HG02840 (cell line): Measurements from ENCODE around the gene TNFRSF8.

Experiments used
- ATAC-seq: cut with Tn5 transposase; IDR thresholded peaks from one replicate; pipeline ENCODE4 v1.9.1; 2021; ENCODE audit warnings: mild to moderate bottlenecking, moderate library complexity, moderate number of reproducible peaks; ENCODE audit not compliant: unreplicated experiment, low FRiP score

TNFRSF8 gene

GRCh38 chr1:12113433-12114339, 50.6 kb downstream of the TNFRSF8 start:
- ATAC-seq, result no peak

- ATAC-seq, result no peak
Observed at GRCh38 chr1:12114340-12114683, 51.2 kb downstream of the TNFRSF8 start.

DNA sequence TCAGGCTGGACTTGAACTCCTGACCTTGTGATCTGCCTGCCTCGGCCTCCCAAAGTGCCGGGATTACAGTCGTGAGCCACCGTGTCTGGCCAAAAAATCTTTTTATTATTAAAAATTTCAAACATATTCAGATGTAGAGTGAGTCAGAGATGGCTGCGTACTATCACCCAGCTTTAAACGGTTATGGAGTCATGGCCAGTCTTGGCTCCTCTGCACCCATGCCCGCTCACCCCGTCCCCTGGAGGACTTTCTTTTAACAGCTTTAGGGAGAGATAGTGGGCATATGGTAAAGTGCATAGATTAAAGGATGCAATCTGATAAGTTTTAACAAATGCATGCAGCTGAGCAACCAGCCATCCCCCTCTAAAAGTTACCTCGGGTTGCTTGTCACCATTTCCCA, 51.8 kb downstream of the TNFRSF8 start:
- no peak for ATAC-seq

DNA sequence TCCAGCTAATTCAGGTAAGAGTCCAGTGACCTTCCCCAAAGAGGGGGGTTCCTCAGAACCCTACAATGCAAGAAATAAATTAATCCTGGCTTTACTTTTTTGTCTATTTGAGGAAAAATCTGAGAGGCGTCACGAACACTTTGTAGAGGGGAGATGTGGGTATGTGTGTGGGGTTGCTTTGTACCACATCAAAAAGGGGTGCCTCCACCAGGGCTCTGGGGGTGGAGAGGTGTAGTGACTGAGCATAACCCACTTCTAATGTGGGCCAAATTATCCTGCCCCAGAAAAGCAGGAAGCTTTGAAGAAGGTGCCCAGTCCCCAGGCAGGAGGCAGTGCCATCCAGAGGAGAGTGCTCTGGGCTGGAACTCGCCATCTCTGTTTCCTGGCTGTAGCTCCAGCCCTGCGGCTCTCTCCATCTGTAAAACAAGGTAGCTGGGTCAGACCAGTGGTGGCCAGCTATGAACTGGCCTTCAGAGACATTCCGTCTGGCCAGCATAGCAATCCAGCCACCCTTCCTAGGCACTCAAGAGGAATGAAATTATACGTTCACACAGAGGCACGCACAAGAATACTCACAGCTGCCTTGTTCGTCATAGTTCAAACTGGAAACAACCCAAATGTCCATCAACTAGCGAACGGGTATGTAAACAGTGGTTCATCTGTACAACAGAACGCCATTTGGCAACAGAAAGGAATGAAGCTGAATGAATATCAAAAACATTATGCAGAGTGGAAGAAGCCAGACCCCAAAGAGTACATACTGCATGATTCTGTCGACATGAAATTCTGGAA, 58.3 kb downstream of the TNFRSF8 start:
- no peak for ATAC-seq

GRCh38 chr1:12123172-12123571, 60.1 kb downstream of the TNFRSF8 start:
- ATAC-seq, result no peak

GRCh38 chr1:12124693-12125421, 61.8 kb downstream of the TNFRSF8 start:
- ATAC-seq, result no peak

DNA sequence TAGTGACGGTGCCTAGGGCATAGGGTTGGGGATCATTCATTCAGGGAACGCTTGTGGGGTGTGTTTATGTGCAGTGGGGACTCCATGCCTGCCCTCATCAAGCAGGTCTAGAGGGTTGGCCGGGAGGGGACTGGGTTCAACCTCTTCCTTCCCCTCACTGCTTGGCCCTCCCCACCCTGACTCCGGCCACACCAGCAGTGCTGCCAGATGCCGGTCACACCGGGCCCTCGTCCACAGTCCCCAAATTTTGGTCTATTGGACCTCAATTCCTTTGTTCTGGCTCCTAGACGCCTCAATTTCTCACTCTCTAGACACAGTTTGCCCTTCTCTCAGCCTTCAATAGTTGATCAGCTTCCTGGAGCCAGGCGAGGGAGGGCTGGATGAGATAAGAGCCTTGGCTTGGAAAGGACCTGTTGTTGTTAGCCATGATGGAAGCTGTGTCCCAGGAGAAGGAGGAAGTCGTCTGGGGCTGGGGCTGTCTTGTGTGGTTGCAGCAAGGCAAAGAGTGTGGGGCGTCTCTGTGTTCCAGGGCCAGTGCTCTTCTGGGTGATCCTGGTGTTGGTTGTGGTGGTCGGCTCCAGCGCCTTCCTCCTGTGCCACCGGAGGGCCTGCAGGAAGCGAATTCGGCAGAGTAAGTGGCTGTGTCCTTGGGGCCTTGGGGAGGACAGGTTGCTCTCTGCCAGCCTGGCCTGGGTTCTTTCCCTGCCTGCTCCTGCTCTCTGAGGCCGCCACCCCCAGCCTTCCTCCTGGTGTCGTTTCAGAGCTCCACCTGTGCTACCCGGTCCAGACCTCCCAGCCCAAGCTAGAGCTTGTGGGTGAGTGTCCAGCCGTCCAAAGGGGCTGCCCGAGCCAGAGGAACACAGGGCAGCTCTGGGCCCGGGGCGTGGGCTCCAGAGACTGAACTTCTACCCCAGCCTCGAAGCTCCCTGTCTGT, 62.6 kb downstream of the TNFRSF8 start:
- ATAC-seq, result no peak

DNA sequence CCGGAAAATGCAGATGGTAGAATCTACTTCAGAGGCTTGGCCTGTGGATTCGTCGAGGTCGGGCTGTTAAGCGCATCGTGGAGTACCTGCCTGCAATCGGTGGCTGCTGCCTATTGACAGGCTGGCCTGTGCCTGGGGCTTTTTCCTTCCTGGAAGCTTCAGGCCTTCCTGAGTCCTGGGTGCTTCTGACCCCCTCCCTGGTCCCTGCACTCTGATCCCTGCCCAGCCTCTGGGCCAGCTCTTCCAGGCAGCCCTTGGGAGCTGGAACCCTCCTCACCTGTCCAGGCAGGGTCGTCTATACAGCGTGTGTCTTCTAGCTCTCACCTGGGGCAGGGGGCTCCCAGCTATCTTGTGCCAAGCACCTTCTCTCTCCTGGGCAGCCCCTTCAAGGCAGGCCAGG, 63.7 kb downstream of the TNFRSF8 start:
- ATAC-seq, result no peak

DNA sequence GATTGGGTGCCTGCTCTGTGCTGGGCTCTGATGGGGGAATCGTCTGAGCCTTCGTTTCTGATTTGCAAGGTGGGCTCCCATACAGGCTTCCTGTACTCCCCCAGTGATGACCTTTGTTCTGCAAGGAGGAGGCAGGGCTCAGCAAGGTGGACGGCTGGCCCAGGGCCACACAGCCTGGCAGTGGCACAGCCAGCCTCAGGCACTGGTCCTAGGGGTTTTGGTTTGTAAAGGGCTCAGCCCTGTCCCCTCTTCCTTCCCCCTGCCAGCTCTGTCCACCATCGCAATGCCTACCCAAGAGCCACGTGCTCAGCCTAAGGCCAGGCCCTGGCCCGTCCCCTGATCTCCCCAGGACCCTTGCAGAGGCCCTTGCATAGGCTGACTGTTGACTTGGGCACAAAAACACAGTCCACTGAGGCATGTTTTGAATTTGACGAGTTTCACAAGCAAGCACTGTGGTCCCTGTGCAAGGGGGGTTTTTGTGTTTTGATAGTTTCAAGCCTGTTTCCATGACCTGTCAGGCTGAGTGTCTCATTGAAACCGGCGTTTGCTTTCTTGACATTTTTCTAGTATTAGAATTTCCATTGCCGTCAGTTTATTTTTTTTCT, 64.2 kb downstream of the TNFRSF8 start:
- ATAC-seq, result no peak

DNA sequence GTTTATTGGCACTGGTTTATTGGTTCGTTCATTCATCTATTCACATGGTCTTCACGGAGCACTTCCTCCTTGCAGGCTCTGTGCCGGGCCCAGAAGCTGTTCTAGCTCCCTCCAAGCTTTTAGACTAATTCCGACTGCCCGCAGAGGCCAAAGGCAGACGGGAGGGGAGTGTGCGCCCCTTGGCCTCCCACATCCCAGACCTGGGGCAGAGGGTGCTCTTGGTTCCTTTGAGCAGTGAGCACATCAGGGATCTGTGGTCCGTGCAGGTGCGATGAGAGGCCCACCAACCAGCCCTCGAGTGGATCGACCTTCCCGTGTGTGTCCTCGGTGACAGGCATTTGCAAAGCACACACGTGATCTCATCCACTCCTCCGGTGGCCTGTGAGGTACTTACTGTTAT, 65.0 kb downstream of the TNFRSF8 start:
- no peak for ATAC-seq

- ATAC-seq, result no peak
Observed at GRCh38 chr1:12129624-12130023, 66.5 kb downstream of the TNFRSF8 start.

DNA sequence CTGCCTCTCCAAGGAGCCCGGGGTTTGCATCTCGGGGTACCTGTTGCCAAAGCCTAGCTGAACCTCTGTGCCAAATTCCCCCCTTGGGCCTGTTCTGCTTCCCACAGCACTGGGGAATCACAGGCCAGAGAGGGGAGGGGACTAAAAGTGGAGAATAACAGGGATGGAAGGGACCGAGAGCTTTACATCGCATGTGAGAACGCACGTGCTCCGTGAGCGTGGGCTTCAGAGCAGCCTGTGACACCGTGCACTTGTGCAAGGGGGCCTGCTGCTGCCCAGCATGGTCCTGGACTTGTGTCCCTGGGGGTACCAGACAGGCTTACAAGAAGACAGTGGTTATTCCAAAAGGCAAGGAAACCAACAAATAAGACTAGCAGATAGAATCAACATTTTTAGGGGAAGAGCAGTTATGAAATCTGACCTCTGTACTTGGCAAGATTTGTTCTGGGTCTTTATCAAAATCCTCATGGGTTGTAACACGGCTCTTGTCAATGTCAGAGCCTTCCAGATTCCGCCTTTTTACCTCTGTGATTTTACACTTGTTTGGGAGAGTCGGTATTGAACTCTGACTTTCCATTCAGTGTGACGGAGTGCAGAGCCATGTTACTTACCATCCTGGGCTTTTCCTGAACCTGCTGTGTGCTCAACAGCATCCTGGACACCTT, 67.5 kb downstream of the TNFRSF8 start:
- ATAC-seq, result no peak

- no peak for ATAC-seq
Observed at GRCh38 chr1:12132078-12132477, 69.0 kb downstream of the TNFRSF8 start.

DNA sequence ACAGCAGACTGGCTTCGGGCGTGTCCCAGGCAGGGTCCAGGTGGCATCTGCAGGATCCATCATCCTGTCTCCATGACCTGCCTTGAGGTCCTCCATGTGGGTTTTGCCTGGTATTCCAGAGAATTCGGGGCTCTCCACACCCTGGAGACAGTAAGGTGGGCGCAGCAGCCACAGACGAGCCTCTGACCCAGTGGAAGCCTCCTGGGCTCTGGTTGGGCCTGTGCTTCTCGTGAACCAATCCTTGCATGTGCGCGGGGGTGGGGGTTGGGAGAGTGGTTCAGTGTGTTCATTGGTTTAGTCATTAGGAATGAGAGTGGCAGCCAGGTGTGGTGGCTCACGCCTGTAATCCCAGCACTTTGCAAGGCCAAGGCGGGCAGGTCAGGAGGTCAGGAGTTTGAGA, 71.6 kb downstream of the TNFRSF8 start:
- no peak for ATAC-seq

GRCh38 chr1:12135612-12136011, 72.5 kb downstream of the TNFRSF8 start:
- ATAC-seq, result no peak

- ATAC-seq, result no peak
Observed at GRCh38 chr1:12136916-12137610, 74.0 kb downstream of the TNFRSF8 start.

DNA sequence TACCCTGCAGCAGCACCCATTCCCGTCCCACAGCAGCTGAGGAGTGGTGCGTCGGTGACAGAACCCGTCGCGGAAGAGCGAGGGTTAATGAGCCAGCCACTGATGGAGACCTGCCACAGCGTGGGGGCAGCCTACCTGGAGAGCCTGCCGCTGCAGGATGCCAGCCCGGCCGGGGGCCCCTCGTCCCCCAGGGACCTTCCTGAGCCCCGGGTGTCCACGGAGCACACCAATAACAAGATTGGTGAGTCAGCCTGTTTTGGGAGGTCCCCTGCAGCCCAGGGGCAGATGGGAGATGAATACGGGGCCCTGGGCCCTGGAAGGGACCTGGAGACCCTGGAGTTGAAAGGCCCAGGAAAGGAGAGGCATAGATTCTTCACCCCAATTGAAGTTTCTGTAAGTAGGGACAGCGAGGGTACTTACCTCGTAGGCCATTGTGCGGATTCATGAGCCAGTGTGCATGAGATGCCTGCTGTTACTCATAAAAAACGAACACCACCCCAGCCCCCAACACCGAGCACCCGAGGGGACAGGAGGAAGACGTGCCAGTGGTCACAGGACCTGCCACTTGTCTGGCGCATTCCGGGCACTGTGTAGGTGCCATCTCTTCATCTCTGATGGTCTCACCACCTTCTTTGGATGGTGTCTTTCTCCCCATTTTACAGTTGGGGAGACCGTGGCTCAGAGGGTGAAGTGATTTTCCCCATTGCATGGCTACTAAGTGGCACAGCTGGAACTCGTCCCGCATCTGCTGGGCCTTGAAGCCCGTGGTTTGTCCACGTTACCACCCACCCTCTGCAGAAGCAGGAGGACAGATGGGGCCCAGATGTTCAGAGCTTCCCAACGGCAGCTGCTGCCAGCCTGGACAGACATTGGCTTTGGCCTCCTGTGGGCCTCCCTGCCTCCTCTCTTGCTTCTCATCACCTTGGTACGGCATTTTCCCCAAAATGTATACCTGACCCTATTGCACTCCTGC, 75.4 kb downstream of the TNFRSF8 start:
- no peak for ATAC-seq
